ENCODE data around the gene PDZD2. TPM values are rescaled to one million over a fixed set of nuclear protein-coding genes. Genes with fewer than 3 reads are reported as not detected.

The PDZD2 gene
- total and polyA plus RNA-seq, 2 experiments from 2014 or later = 8.3 to 16.9 TPM

GRCh38 chr5:32001284-32001683, 362.4 kb downstream of the PDZD2 start:
- no peaks in the 10 kb centered on the region; the same call in 1 of the 2 replicates for H3K36me3 ChIP-seq (ENCODE audit: insufficient read depth)
- DNase-seq (ENCODE audit: low spot score) (no peak), ATAC-seq (no peak)
- no peak overlapping the region for H3K27ac Mint-ChIP-seq
- no peak overlapping the region for H3K4me3 ChIP-seq
- no peaks in the 10 kb centered on the region for H3F3A ChIP-seq (replicated peaks; ENCODE audit: low read depth)
- no peak overlapping the region for H3K4me2 ChIP-seq
- H3K36me3 Mint-ChIP-seq (ENCODE audit: low read depth) = peaks cover 5% of the 10 kb centered on the region
- H3K9me3 Mint-ChIP-seq = no peaks in the 10 kb centered on the region; the same call in 2 of the 3 replicates
- H3K4me3 Mint-ChIP-seq = no peak overlapping the region
- H2AFZ ChIP-seq = no peak overlapping the region
- H3K27me3 Mint-ChIP-seq (ENCODE audit: insufficient read depth, low read depth, poor library complexity) = peaks cover 4% of the 10 kb centered on the region
- no peaks in the 10 kb centered on the region for H3K79me2 ChIP-seq (replicated peaks; ENCODE audit: insufficient read depth)
- no peak overlapping the region for H3K27ac ChIP-seq (ENCODE audit: low read depth)
- H3K9me2 ChIP-seq (ENCODE audit: insufficient read depth) = peaks cover 11% of the 10 kb centered on the region; the same call in 1 of the 2 replicates
- TF ChIP-seq CTCF (conservative IDR thresholded peaks at IDR 0.05; ENCODE audit: low read depth in 2 of 2) (peak in 1 of 2 experiments; percentile 6; a peak in 1 of 4 replicates), STAT1 (IDR thresholded peaks at IDR 0.05; ENCODE audit: unreplicated experiment) (no peak)
- no peaks in the 10 kb centered on the region for H3K27me3 ChIP-seq (ENCODE audit: insufficient read depth)
- H3K4me1 Mint-ChIP-seq = peaks cover 3% of the 10 kb centered on the region
- peaks cover 15% of the 10 kb centered on the region; the same call in 1 of the 2 replicates for H3K4me1 ChIP-seq (ENCODE audit: insufficient read depth)
- H4K20me1 ChIP-seq (replicated peaks; ENCODE audit: insufficient read depth) = no peaks in the 10 kb centered on the region

GRCh38 chr5:32001707-32002106, 362.8 kb downstream of the PDZD2 start:
- H3K27ac Mint-ChIP-seq = no peak overlapping the region
- Histone ChIP-seq H3K27me3 (ENCODE audit: insufficient read depth) (no peaks in the 10 kb centered on the region), H3K9me2 (ENCODE audit: insufficient read depth) (peaks cover 11% of the 10 kb centered on the region; the same call in 1 of the 2 replicates), H3K79me2 (replicated peaks; ENCODE audit: insufficient read depth) (no peaks in the 10 kb centered on the region), H3K4me2 (no peak overlapping the region), H2AFZ (no peak overlapping the region), H3K27ac (ENCODE audit: low read depth) (no peak overlapping the region; the same call in 1 of the 2 replicates), H3K4me3 (no peak overlapping the region), H3K4me1 (ENCODE audit: insufficient read depth) (peaks cover 15% of the 10 kb centered on the region; the same call in 1 of the 2 replicates), H3K36me3 (ENCODE audit: insufficient read depth) (no peaks in the 10 kb centered on the region; the same call in 1 of the 2 replicates), H4K20me1 (replicated peaks; ENCODE audit: insufficient read depth) (no peaks in the 10 kb centered on the region), H3F3A (replicated peaks; ENCODE audit: low read depth) (no peaks in the 10 kb centered on the region)
- DNase-seq (ENCODE audit: low spot score) (no peak), ATAC-seq (no peak)
- peaks cover 4% of the 10 kb centered on the region for H3K27me3 Mint-ChIP-seq (ENCODE audit: insufficient read depth, low read depth, poor library complexity)
- peaks cover 3% of the 10 kb centered on the region for H3K4me1 Mint-ChIP-seq
- H3K36me3 Mint-ChIP-seq (ENCODE audit: low read depth) = peaks cover 5% of the 10 kb centered on the region
- H3K4me3 Mint-ChIP-seq = no peak overlapping the region
- no peaks in the 10 kb centered on the region; the same call in 2 of the 3 replicates for H3K9me3 Mint-ChIP-seq
- no peak for TF ChIP-seq ZNF331 (CRISPR knock-in tag; IDR thresholded peaks at IDR 0.05; ENCODE audit: low read depth)
- TF ChIP-seq EZH2phosphoT487 (IDR thresholded peaks at IDR 0.05; ENCODE audit: unreplicated experiment) = no peak
- TF ChIP-seq CREB1 (CRISPR knock-in tag; IDR thresholded peaks at IDR 0.05; ENCODE audit: low read depth) = no peak
- no peak for TF ChIP-seq NANOG (IDR thresholded peaks at IDR 0.05; ENCODE audit: borderline replicate concordance)
- no peak for TF ChIP-seq POLR2AphosphoS5 (IDR thresholded peaks at IDR 0.05; ENCODE audit: low read depth)
- no peak for TF ChIP-seq EZH2 (IDR thresholded peaks at IDR 0.05; ENCODE audit: low read depth, unreplicated experiment)
- no peak for TF ChIP-seq STAT1 (IDR thresholded peaks at IDR 0.05; ENCODE audit: unreplicated experiment)
- TF ChIP-seq REST (IDR thresholded peaks at IDR 0.05; ENCODE audit: unreplicated experiment) = no peak
- TF ChIP-seq ZNF462 (CRISPR knock-in tag; IDR thresholded peaks at IDR 0.05) = no peak

All from GM23338 (cell line).